ENCODE results near the gene UPP2. TPM values are rescaled to one million over a fixed set of nuclear protein-coding genes. Genes with fewer than 3 reads are reported as not detected.

The UPP2 gene
- total RNA-seq, 2 donors from 2014 or later = not detected

DNA sequence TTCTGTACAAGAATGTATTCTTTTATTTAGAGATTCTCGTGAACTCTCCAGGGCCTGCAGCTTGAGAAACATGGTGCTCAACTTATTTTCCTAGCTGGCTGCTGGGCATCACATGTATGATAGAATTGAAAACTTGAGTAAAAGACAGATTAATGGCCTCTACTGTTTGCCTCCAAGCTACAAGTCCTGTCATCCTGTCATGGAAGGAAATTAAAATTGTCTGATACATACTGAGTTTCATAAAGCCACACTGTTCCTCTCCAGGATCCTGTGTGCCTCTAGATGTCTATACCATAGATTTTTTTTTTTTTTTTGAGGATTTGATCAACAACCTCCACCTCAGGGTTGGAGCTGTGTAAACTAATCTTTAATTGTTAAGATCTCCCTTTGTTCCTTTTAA lies 38.5 kb downstream of the UPP2 start:
- H3K27me3 ChIP-seq (replicated peaks; ENCODE audit: insufficient read depth) = no peaks in the 10 kb centered on the region
- TF ChIP-seq CTCF (IDR thresholded peaks at IDR 0.05) (no peak), POLR2AphosphoS5 (IDR thresholded peaks at IDR 0.05) (no peak), POLR2A (IDR thresholded peaks at IDR 0.05) (no peak)
- intact Hi-C loops (cut with DNase I) = no loop called here
- H3K4me3 ChIP-seq = no peak overlapping the region
- DNase-seq (ENCODE audit: low spot score) = no peak
- no peaks in the 10 kb centered on the region for H3K36me3 ChIP-seq
- H3K4me1 ChIP-seq (replicated peaks) = no peaks in the 10 kb centered on the region
- no peak overlapping the region for H3K27ac ChIP-seq
- WGBS = 100% methylated on average over 1 of the region's 1 CpG
- no peaks in the 10 kb centered on the region for H3K9me3 ChIP-seq

DNA sequence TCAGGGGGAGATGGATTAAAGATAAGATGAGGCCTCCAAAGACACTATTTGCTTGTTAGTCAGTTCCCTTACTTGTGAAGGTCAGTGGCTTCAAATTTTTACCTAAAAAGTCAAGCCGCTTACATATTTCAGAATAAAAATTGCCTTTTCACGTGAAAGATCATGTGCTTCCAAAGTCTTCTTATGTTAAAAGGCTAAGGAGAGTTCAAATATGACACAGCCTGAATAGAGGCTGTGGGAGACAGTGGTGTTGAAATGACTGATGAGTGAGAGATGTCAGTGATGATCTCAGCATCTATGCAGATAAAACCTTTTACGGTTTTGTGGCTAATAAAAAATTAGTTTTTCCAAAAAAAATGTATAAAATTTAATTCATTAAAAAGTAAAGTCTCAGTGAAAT lies 40.5 kb downstream of the UPP2 start:
- Histone ChIP-seq H3K27ac (no peak overlapping the region), H3K36me3 (no peaks in the 10 kb centered on the region), H3K4me1 (replicated peaks) (no peaks in the 10 kb centered on the region), H3K27me3 (replicated peaks; ENCODE audit: insufficient read depth) (no peaks in the 10 kb centered on the region), H3K4me3 (no peak overlapping the region), H3K9me3 (no peaks in the 10 kb centered on the region)
- TF ChIP-seq CTCF (IDR thresholded peaks at IDR 0.05) (no peak), POLR2A (IDR thresholded peaks at IDR 0.05) (no peak), POLR2AphosphoS5 (IDR thresholded peaks at IDR 0.05) (no peak)
- WGBS = 90% methylated on average over 3 of the region's 3 CpGs
- no peak for DNase-seq (ENCODE audit: low spot score)
- intact Hi-C loops (cut with DNase I) = no loop called here

GRCh38 chr2:158142568-158143332 lies 41.1 kb downstream of the UPP2 start:
- 65% methylated on average over 6 of the region's 6 CpGs for WGBS
- H3K36me3 ChIP-seq = no peaks in the 10 kb centered on the region
- DNase-seq (ENCODE audit: low spot score) = no peak
- no peak overlapping the region for H3K4me3 ChIP-seq
- intact Hi-C loops (cut with DNase I) = no loop called here
- no peak overlapping the region for H3K27ac ChIP-seq
- no peaks in the 10 kb centered on the region for H3K27me3 ChIP-seq (replicated peaks; ENCODE audit: insufficient read depth)
- no peaks in the 10 kb centered on the region for H3K9me3 ChIP-seq
- H3K4me1 ChIP-seq (replicated peaks) = no peaks in the 10 kb centered on the region
- no peak for TF ChIP-seq POLR2A (IDR thresholded peaks at IDR 0.05)
- no peak for TF ChIP-seq POLR2AphosphoS5 (IDR thresholded peaks at IDR 0.05)
- TF ChIP-seq CTCF (IDR thresholded peaks at IDR 0.05) = no peak

- no peak for TF ChIP-seq POLR2AphosphoS5 (IDR thresholded peaks at IDR 0.05)
- TF ChIP-seq POLR2A (IDR thresholded peaks at IDR 0.05) = no peak
- no peak for TF ChIP-seq CTCF (IDR thresholded peaks at IDR 0.05)
- Histone ChIP-seq H3K27me3 (replicated peaks; ENCODE audit: insufficient read depth) (no peaks in the 10 kb centered on the region), H3K4me3 (no peak overlapping the region), H3K36me3 (no peaks in the 10 kb centered on the region), H3K27ac (no peak overlapping the region), H3K9me3 (no peaks in the 10 kb centered on the region), H3K4me1 (replicated peaks) (no peaks in the 10 kb centered on the region)
- no peak for DNase-seq (ENCODE audit: low spot score)
- 80% methylated on average over 3 of the region's 3 CpGs for WGBS
- intact Hi-C loops (cut with DNase I) = no loop called here
These were observed 42.2 kb downstream of the UPP2 start for GRCh38 chr2:158143703-158144360.
